ENCODE data around the gene PKP2.
"Not testable (repeated sequence)": the region's sequence is repeated elsewhere in the genome, so short reads cannot be mapped to it uniquely, and the experiment has no call there.

The PKP2 gene

GRCh38 chr12:32903763-32904162 lies 7.2 kb upstream of the PKP2 start:
- Mint-ChIP-seq H3K4me3 (no peak overlapping the region), H3K9me3 (no peaks in the 10 kb centered on the region), H3K27ac (no peak overlapping the region), H3K4me1 (ENCODE audit: low read depth) (no peaks in the 10 kb centered on the region), H3K36me3 (ENCODE audit: low read depth) (no peaks in the 10 kb centered on the region), H3K27me3 (ENCODE audit: low read depth) (peaks cover 17% of the 10 kb centered on the region)

- H3K27me3 Mint-ChIP-seq (ENCODE audit: low read depth), result peaks cover 21% of the 10 kb centered on the region
- no peaks in the 10 kb centered on the region for H3K9me3 Mint-ChIP-seq
- no peak overlapping the region for H3K27ac Mint-ChIP-seq
- H3K4me3 Mint-ChIP-seq, result no peak overlapping the region
- H3K4me1 Mint-ChIP-seq (ENCODE audit: low read depth), result no peaks in the 10 kb centered on the region
- H3K36me3 Mint-ChIP-seq (ENCODE audit: low read depth), result no peaks in the 10 kb centered on the region
Observed at GRCh38 chr12:32903318-32903717, 6.7 kb upstream of the PKP2 start.

- Mint-ChIP-seq H3K27me3 (ENCODE audit: low read depth) (peaks cover 29% of the 10 kb centered on the region), H3K27ac (no peak overlapping the region), H3K4me3 (no peak overlapping the region), H3K4me1 (ENCODE audit: low read depth) (peaks cover 1% of the 10 kb centered on the region), H3K9me3 (no peaks in the 10 kb centered on the region), H3K36me3 (ENCODE audit: low read depth) (no peaks in the 10 kb centered on the region)
Observed at GRCh38 chr12:32902287-32902997, 5.9 kb upstream of the PKP2 start.

GRCh38 chr12:32901553-32901952 lies 5.0 kb upstream of the PKP2 start:
- Mint-ChIP-seq H3K36me3 (ENCODE audit: low read depth) (no peaks in the 10 kb centered on the region), H3K4me3 (no peak overlapping the region), H3K9me3 (no peaks in the 10 kb centered on the region), H3K27me3 (ENCODE audit: low read depth) (peaks cover 34% of the 10 kb centered on the region), H3K27ac (no peak overlapping the region), H3K4me1 (ENCODE audit: low read depth) (peaks cover 5% of the 10 kb centered on the region)

GRCh38 chr12:32897687-32898573 lies 1.4 kb upstream of the PKP2 start:
- H3K4me3 Mint-ChIP-seq, result peak overlapping the region; percentile 32
- no peaks in the 10 kb centered on the region for H3K36me3 Mint-ChIP-seq (ENCODE audit: low read depth)
- no peaks in the 10 kb centered on the region for H3K9me3 Mint-ChIP-seq
- H3K27me3 Mint-ChIP-seq (ENCODE audit: low read depth), result peaks cover 57% of the 10 kb centered on the region
- peaks cover 6% of the 10 kb centered on the region for H3K4me1 Mint-ChIP-seq (ENCODE audit: low read depth)
- H3K27ac Mint-ChIP-seq, result no peak overlapping the region

GRCh38 chr12:32897281-32897610 lies 669 bp upstream of the PKP2 start:
- Mint-ChIP-seq H3K27ac (no peak overlapping the region), H3K4me1 (ENCODE audit: low read depth) (peaks cover 6% of the 10 kb centered on the region)

GRCh38 chr12:32895688-32896431 lies 717 bp downstream of the PKP2 start:
- Mint-ChIP-seq H3K36me3 (ENCODE audit: low read depth) (no peaks in the 10 kb centered on the region), H3K27ac (no peak overlapping the region), H3K4me3 (peak overlapping the region; percentile 65), H3K27me3 (ENCODE audit: low read depth) (peaks cover 63% of the 10 kb centered on the region), H3K9me3 (no peaks in the 10 kb centered on the region), H3K4me1 (ENCODE audit: low read depth) (peaks cover 6% of the 10 kb centered on the region)

More at GRCh38 chr12:32897281-32897610, 669 bp upstream of the PKP2 start:
- H3K9me3 Mint-ChIP-seq, result no peaks in the 10 kb centered on the region
- H3K27me3 Mint-ChIP-seq (ENCODE audit: low read depth), result peaks cover 60% of the 10 kb centered on the region
- H3K4me3 Mint-ChIP-seq, result peak overlapping the region; percentile 2
- no peaks in the 10 kb centered on the region for H3K36me3 Mint-ChIP-seq (ENCODE audit: low read depth)

GRCh38 chr12:32894566-32894965 lies 2.0 kb downstream of the PKP2 start:
- Mint-ChIP-seq H3K4me1 (ENCODE audit: low read depth) (peaks cover 6% of the 10 kb centered on the region), H3K27me3 (ENCODE audit: low read depth) (peaks cover 58% of the 10 kb centered on the region), H3K4me3 (no peak overlapping the region), H3K9me3 (no peaks in the 10 kb centered on the region), H3K36me3 (ENCODE audit: low read depth) (no peaks in the 10 kb centered on the region), H3K27ac (no peak overlapping the region)

- no peak overlapping the region for H3K27ac Mint-ChIP-seq
- H3K36me3 Mint-ChIP-seq (ENCODE audit: low read depth), result no peaks in the 10 kb centered on the region
- H3K9me3 Mint-ChIP-seq, result no peaks in the 10 kb centered on the region
- H3K4me3 Mint-ChIP-seq, result no peak overlapping the region
- H3K4me1 Mint-ChIP-seq (ENCODE audit: low read depth), result peaks cover 6% of the 10 kb centered on the region
- H3K27me3 Mint-ChIP-seq (ENCODE audit: low read depth), result peaks cover 49% of the 10 kb centered on the region
Observed at GRCh38 chr12:32893458-32893857, 3.1 kb downstream of the PKP2 start.

- no peak overlapping the region for H3K4me3 Mint-ChIP-seq
- no peak overlapping the region for H3K27ac Mint-ChIP-seq
- no peaks in the 10 kb centered on the region for H3K9me3 Mint-ChIP-seq
- no peaks in the 10 kb centered on the region for H3K36me3 Mint-ChIP-seq (ENCODE audit: low read depth)
- H3K27me3 Mint-ChIP-seq (ENCODE audit: low read depth), result peaks cover 46% of the 10 kb centered on the region
- H3K4me1 Mint-ChIP-seq (ENCODE audit: low read depth), result peaks cover 6% of the 10 kb centered on the region
Observed at GRCh38 chr12:32893043-32893442, 3.5 kb downstream of the PKP2 start.

GRCh38 chr12:32892369-32892768 lies 4.2 kb downstream of the PKP2 start:
- not testable (repeated sequence) for H3K27ac Mint-ChIP-seq; H3K4me1 Mint-ChIP-seq (ENCODE audit: low read depth); H3K4me3 Mint-ChIP-seq; H3K9me3 Mint-ChIP-seq; H3K36me3 Mint-ChIP-seq (ENCODE audit: low read depth)
- H3K27me3 Mint-ChIP-seq (ENCODE audit: low read depth), result peaks cover 40% of the 10 kb centered on the region

- H3K4me1 Mint-ChIP-seq (ENCODE audit: low read depth), result peaks cover 2% of the 10 kb centered on the region
- H3K27me3 Mint-ChIP-seq (ENCODE audit: low read depth), result peaks cover 36% of the 10 kb centered on the region
- no peaks in the 10 kb centered on the region for H3K36me3 Mint-ChIP-seq (ENCODE audit: low read depth)
- no peaks in the 10 kb centered on the region for H3K9me3 Mint-ChIP-seq
- H3K27ac Mint-ChIP-seq, result no peak overlapping the region
- H3K4me3 Mint-ChIP-seq, result no peak overlapping the region
Observed at GRCh38 chr12:32891956-32892355, 4.6 kb downstream of the PKP2 start.

GRCh38 chr12:32891526-32891925 lies 5.1 kb downstream of the PKP2 start:
- Mint-ChIP-seq H3K4me3 (no peak overlapping the region), H3K9me3 (no peaks in the 10 kb centered on the region), H3K36me3 (ENCODE audit: low read depth) (no peaks in the 10 kb centered on the region), H3K27me3 (ENCODE audit: low read depth) (peaks cover 35% of the 10 kb centered on the region), H3K27ac (no peak overlapping the region), H3K4me1 (ENCODE audit: low read depth) (peaks cover 2% of the 10 kb centered on the region)

- Mint-ChIP-seq H3K4me1 (ENCODE audit: low read depth) (no peaks in the 10 kb centered on the region), H3K27me3 (ENCODE audit: low read depth) (peaks cover 15% of the 10 kb centered on the region), H3K27ac (no peak overlapping the region), H3K36me3 (ENCODE audit: low read depth) (no peaks in the 10 kb centered on the region), H3K4me3 (no peak overlapping the region), H3K9me3 (no peaks in the 10 kb centered on the region)
Observed at GRCh38 chr12:32889011-32889760, 7.4 kb downstream of the PKP2 start.
